ENCODE measurements around the gene PNPLA2. TPM values are rescaled to one million over a fixed set of nuclear protein-coding genes. Genes with fewer than 3 reads are reported as not detected.

The PNPLA2 gene
- total RNA-seq, 2 experiments from 2014 or later = 19.8 to 41.2 TPM

GRCh38 chr11:852762-853161, 34.0 kb downstream of the PNPLA2 start:
- CTCF ChIA-PET (ENCODE audit: unreplicated experiment) = no interaction called here
- DNase-seq (ENCODE audit: low spot score) = no peak
- intact Hi-C loops (cut with micrococcal nuclease; ENCODE audit: unreplicated experiment) = no loop called here
- TF ChIP-seq EZH2phosphoT487 (IDR thresholded peaks at IDR 0.05; ENCODE audit: borderline replicate concordance, low read depth, low read length) (no peak), CTCF (conservative IDR thresholded peaks at IDR 0.05; ENCODE audit: low read length) (no peak)
- Histone ChIP-seq H4K20me1 (ENCODE audit: insufficient read depth, low read length) (no peaks in the 10 kb centered on the region), H3K4me3 (ENCODE audit: low read depth, low read length, poor library complexity, severe bottlenecking) (no peak overlapping the region), H3K9me3 (ENCODE audit: low read length) (no peaks in the 10 kb centered on the region), H3K27ac (ENCODE audit: low read depth, low read length, poor library complexity, severe bottlenecking) (no peak overlapping the region), H3K4me1 (ENCODE audit: insufficient read depth, low read length, poor library complexity, severe bottlenecking) (peaks cover 19% of the 10 kb centered on the region), H3K36me3 (ENCODE audit: insufficient read depth, low read length) (no peaks in the 10 kb centered on the region), H3K9me2 (ENCODE audit: insufficient read depth, low read length) (no peaks in the 10 kb centered on the region), H3K4me2 (ENCODE audit: low read length) (no peak overlapping the region), H3K79me2 (ENCODE audit: insufficient read depth, low read depth, low read length) (no peaks in the 10 kb centered on the region), H2AFZ (ENCODE audit: low read length) (no peak overlapping the region)
- POLR2A ChIA-PET = no interaction called here
- no TSS peak for BruUV-seq (replicated peaks)

GRCh38 chr11:853682-854448, 35.2 kb downstream of the PNPLA2 start:
- Histone ChIP-seq H4K20me1 (ENCODE audit: insufficient read depth, low read length) (no peaks in the 10 kb centered on the region), H3K4me2 (ENCODE audit: low read length) (no peak overlapping the region)
- POLR2A ChIA-PET = no interaction called here

More at GRCh38 chr11:853682-854448, 35.2 kb downstream of the PNPLA2 start:
- no peaks in the 10 kb centered on the region for H3K36me3 ChIP-seq (ENCODE audit: insufficient read depth, low read length)
- intact Hi-C loops (cut with micrococcal nuclease; ENCODE audit: unreplicated experiment) = no loop called here
- H3K79me2 ChIP-seq (ENCODE audit: insufficient read depth, low read depth, low read length) = no peaks in the 10 kb centered on the region
- H3K9me3 ChIP-seq (ENCODE audit: low read length) = no peaks in the 10 kb centered on the region
- no peak overlapping the region for H3K27ac ChIP-seq (ENCODE audit: low read depth, low read length, poor library complexity, severe bottlenecking)
- TF ChIP-seq EZH2phosphoT487 (IDR thresholded peaks at IDR 0.05; ENCODE audit: borderline replicate concordance, low read depth, low read length) (no peak), CTCF (conservative IDR thresholded peaks at IDR 0.05; ENCODE audit: low read length) (0 out of 2 replicates have a peak, but pooled peaks have one; percentile 25)
- DNase-seq (ENCODE audit: low spot score) = no peak
- H3K4me1 ChIP-seq (ENCODE audit: insufficient read depth, low read length, poor library complexity, severe bottlenecking) = peaks cover 11% of the 10 kb centered on the region
- H3K4me3 ChIP-seq (ENCODE audit: low read depth, low read length, poor library complexity, severe bottlenecking) = no peak overlapping the region
- CTCF ChIA-PET (ENCODE audit: unreplicated experiment) = interaction anchor here (0.5 kb wide), 1 partner anchor 43 kb away, joined by 3 read pairs; no protein-coding TSS in a partner anchor
- no peak overlapping the region for H2AFZ ChIP-seq (ENCODE audit: low read length)
- no TSS peak for BruUV-seq (replicated peaks)
- H3K9me2 ChIP-seq (ENCODE audit: insufficient read depth, low read length) = no peaks in the 10 kb centered on the region
